Astrocyte of the cerebellum (primary cell): ENCODE measurements around the gene ITGB2.

Experiments used
- DNase-seq: peaks from one replicate; pipeline ENCODE4 v3.0.0-alpha.2; 2011; ENCODE audit warnings: low read depth
- H3K4me3 ChIP-seq: 2 replicates; pipeline ENCODE4 v1.5.1; 2011; ENCODE audit warnings: mild to moderate bottlenecking, low read depth, low read length, moderate library complexity
- CTCF ChIP-seq: IDR thresholded peaks from 2 replicates; pipeline ENCODE4 v1.5.1; 2012; ENCODE audit warnings: low read length, low read depth, moderate library complexity, mild to moderate bottlenecking; ENCODE audit errors: missing control alignments
- in situ Hi-C: cut with HindIII; loops from 2 replicates; pipeline ENCODE4 v1.10.0; 2017; ENCODE audit warnings: low sequenced_read_pairs

The ITGB2 gene

GRCh38 chr21:44907966-44908895, 12.5 kb downstream of the ITGB2 start:
- in situ Hi-C loops = no loop called here
- DNase-seq = no peak
- no peak for TF ChIP-seq CTCF
- H3K4me3 ChIP-seq = no peak overlapping the region

GRCh38 chr21:44907225-44907965, 13.3 kb downstream of the ITGB2 start:
- TF ChIP-seq CTCF = no peak
- no peak for DNase-seq
- no peak overlapping the region for H3K4me3 ChIP-seq
- in situ Hi-C loops = no loop called here

GRCh38 chr21:44905728-44906090, 15.0 kb downstream of the ITGB2 start:
- TF ChIP-seq CTCF = no peak
- DNase-seq = no peak
- H3K4me3 ChIP-seq = no peak overlapping the region
- in situ Hi-C loops = no loop called here

- in situ Hi-C loops = no loop called here
- DNase-seq = no peak
- TF ChIP-seq CTCF = no peak
- no peak overlapping the region for H3K4me3 ChIP-seq
These were observed 15.5 kb downstream of the ITGB2 start for GRCh38 chr21:44905016-44905727.

- in situ Hi-C loops = no loop called here
- no peak for DNase-seq
- no peak overlapping the region for H3K4me3 ChIP-seq
- no peak for TF ChIP-seq CTCF
These were observed 16.4 kb downstream of the ITGB2 start for GRCh38 chr21:44904141-44904923.

GRCh38 chr21:44903689-44904088, 17.0 kb downstream of the ITGB2 start:
- DNase-seq = no peak
- H3K4me3 ChIP-seq = no peak overlapping the region
- TF ChIP-seq CTCF = no peak
- in situ Hi-C loops = no loop called here
